Measurements from ENCODE around the gene MILR1.

GRCh38 chr17:64401244-64401860 lies 47.6 kb upstream of the MILR1 start:
- TF ChIP-seq CTCF (IDR thresholded peaks at IDR 0.05; ENCODE audit: insufficient read depth, low read depth, low read length): no peak
- no peak for TF ChIP-seq EZH2 (IDR thresholded peaks at IDR 0.05; ENCODE audit: insufficient read depth, low read length)
